HepG2 (cell line): Measurements from ENCODE around the gene GALNTL6. TPM values are rescaled to one million over a fixed set of nuclear protein-coding genes. Genes with fewer than 3 reads are reported as not detected.

Source experiments
- ATAC-seq: fragments of 200-7000 bp; cut with Tn5 transposase; 3 replicates; pipeline ENCODE4 v1.9.1; 2020; ENCODE audit warnings: mild to moderate bottlenecking, moderate library complexity
- BruUV-seq: library from RNA; stranded (reverse); fragments of 400-500 nt; replicated peaks from 2 replicates; lab custom pipeline; 2021; lab: Mats Ljungman, UMichigan
- CTCF ChIA-PET: fragments of 300-600 bp; formaldehyde crosslinking; extraction: SDS; loops from one replicate; lab custom pipeline; 2021; ENCODE audit warnings: low total read pairs, inconsistent platforms, low intra/inter-chr PET ratio; lab: Yijun Ruan, JAX
- POLR2A ChIA-PET: fragments of 350-600 bp; sonication (Branson Sonifier 250); formaldehyde crosslinking; loops from one replicate; lab custom pipeline; 2020; ENCODE audit warnings: antibody characterized with exemption, inconsistent platforms; lab: Yijun Ruan, JAX
- DNase-seq: peaks from one replicate; pipeline ENCODE4 v3.0.0-alpha.2; 2015; ENCODE audit warnings: low spot score
- FAIRE-seq: peaks from 3 replicates; lab custom pipeline; 2011; peaks lifted over from hg19 to GRCh38; lab: Jason Lieb, UNC
- H2AFZ ChIP-seq: one replicate; pipeline ENCODE4 v1.6.1; 2011; ENCODE audit warnings: low read length, inconsistent platforms
- H3K27ac ChIP-seq: fragments of 300-600 bp; 3 replicates; pipeline ENCODE4 v1.8.0; 2011; ENCODE audit warnings: mixed run types, mild to moderate bottlenecking, mixed read lengths, low read length, inconsistent platforms; ENCODE audit not compliant: insufficient read depth; ENCODE audit errors: extremely low read length
- H3K27me3 ChIP-seq, 2 experiments: fragments of 200-600 bp in 1 of 2; 2 replicates in 1 of 2; 3 replicates in 1 of 2; pipeline versions ENCODE4 v1.6.0 to v1.8.0; 2011; ENCODE audit warnings: low read length in 2 of 2, mild to moderate bottlenecking in 2 of 2, moderate library complexity in 2 of 2, inconsistent platforms in 1 of 2; ENCODE audit not compliant: insufficient read depth in 2 of 2, control insufficient read depth in 1 of 2
- H3K36me3 ChIP-seq, 2 experiments: fragments of 200-600 bp in 1 of 2; replicated peaks in 1 of 2; 2 replicates in 1 of 2; 3 replicates in 1 of 2; pipeline versions ENCODE4 v1.5.1 to v1.8.0; 2011; ENCODE audit warnings: low read length in 2 of 2, inconsistent platforms in 1 of 2; ENCODE audit not compliant: insufficient read depth in 2 of 2, control insufficient read depth in 1 of 2
- H3K4me1 ChIP-seq: 2 replicates; pipeline ENCODE4 v1.5.1; 2012; ENCODE audit warnings: low read length, inconsistent platforms; ENCODE audit not compliant: insufficient read depth
- H3K4me2 ChIP-seq: 2 replicates; pipeline ENCODE4 v1.6.0; 2011; ENCODE audit warnings: low read depth, low read length, inconsistent platforms
- H3K4me3 ChIP-seq, 3 experiments: fragments of 200-600 bp in 1 of 3; sonication (generic), shearing (Covaris generic) in 1 of 3; replicated peaks in 1 of 3; 2 replicates each; pipeline ENCODE4 v1.5.1; 2011 to 2016; ENCODE audit warnings: low read length in 3 of 3, inconsistent platforms in 2 of 3, low read depth in 2 of 3, mild to moderate bottlenecking in 2 of 3, control low read depth in 1 of 3, mixed read lengths in 1 of 3; ENCODE audit not compliant: insufficient read depth in 1 of 3
- H3K79me2 ChIP-seq: one replicate; pipeline ENCODE4 v1.6.1; 2011; ENCODE audit warnings: low read length, inconsistent platforms; ENCODE audit not compliant: insufficient read depth
- H3K9ac ChIP-seq: 2 replicates; pipeline ENCODE4 v1.6.0; 2011; ENCODE audit warnings: mild to moderate bottlenecking, low read depth, low read length, inconsistent platforms; ENCODE audit not compliant: insufficient read depth
- H3K9me3 ChIP-seq: 2 replicates; pipeline ENCODE4 v1.5.1; 2012; ENCODE audit warnings: mild to moderate bottlenecking, low read length
- H4K20me1 ChIP-seq: 2 replicates; pipeline ENCODE4 v1.6.0; 2011; ENCODE audit warnings: inconsistent platforms, mild to moderate bottlenecking, low read length, moderate library complexity; ENCODE audit not compliant: insufficient read depth
- ASH2L ChIP-seq: fragments of 300-600, 200-600 bp; sonication (generic); IDR thresholded peaks from 2 replicates; pipeline ENCODE4 v1.7.0; 2017; ENCODE audit warnings: low read depth, mild to moderate bottlenecking, moderate library complexity, mixed read lengths, low read length; ENCODE audit not compliant: insufficient read length
- XBP1 ChIP-seq: sonication (generic); formaldehyde crosslinking; IDR thresholded peaks from 2 replicates; pipeline ENCODE4 v1.5.0; 2020; ENCODE audit warnings: missing genetic modification reagents
- ZFP36L1 ChIP-seq: sonication (generic); formaldehyde crosslinking; IDR thresholded peaks from 2 replicates; pipeline ENCODE4 v1.8.0; 2022; ENCODE audit warnings: mild to moderate bottlenecking, missing genetic modification reagents, moderate library complexity
- ZNF484 ChIP-seq: sonication (generic); formaldehyde crosslinking; IDR thresholded peaks from 2 replicates; pipeline ENCODE4 v1.5.1; 2020; ENCODE audit warnings: mild to moderate bottlenecking, low read depth, missing genetic modification reagents, borderline replicate concordance
- ZNF496 ChIP-seq: sonication (generic); formaldehyde crosslinking; IDR thresholded peaks from 2 replicates; pipeline ENCODE4 v1.8.1; 2023; ENCODE audit warnings: mild to moderate bottlenecking, moderate library complexity, missing genetic modification reagents; ENCODE audit not compliant: insufficient replicate concordance
- ZNF615 ChIP-seq: sonication (generic); formaldehyde crosslinking; IDR thresholded peaks from 2 replicates; pipeline ENCODE4 v1.5.0; 2020; ENCODE audit warnings: mild to moderate bottlenecking, missing genetic modification reagents, borderline replicate concordance
- WGBS: methylation state at CpG from one replicate; pipeline ENCODE4 v1.1.6; 2017; ENCODE audit warnings: low lambda C conversion rate; 5-methylcytosine and 5-hydroxymethylcytosine counted together
- in situ Hi-C: cut with HindIII; loops from 2 replicates; pipeline ENCODE4 v1.10.0; 2017; ENCODE audit warnings: low pct_unique_long_range_greater_than_20kb; ENCODE audit not compliant: extremely low pct_ligation_motif_present
- intact Hi-C: fragments of 100-400 bp; cut with micrococcal nuclease; formaldehyde crosslinking; loops from one replicate; pipeline ENCODE4 v1.10.0; 2022; ENCODE audit not compliant: unreplicated experiment
- polyA plus RNA-seq, 8 experiments: library from polyadenylated mRNA; depleted of rRNA in 3 of 8; stranded (reverse) in 7 of 8; unstranded in 1 of 8; fragments of >200 nt; fragmentation: Illumina TruSeq in 4 of 8; extraction: Trizol in 4 of 8; gene quantifications; 2 replicates each; pipeline versions ENCODE4 v1.2.1 to v1.2.3, GENCODE V29; 2011 to 2016; ENCODE audit warnings: low read depth in 4 of 8, missing spikeins in 1 of 8, mixed read lengths in 1 of 8; ENCODE audit not compliant: insufficient read depth in 1 of 8
- total RNA-seq, 5 experiments: library from RNA; depleted of rRNA; stranded (reverse); fragments of >200 nt; fragmentation: Illumina TruSeq; extraction: Trizol; gene quantifications; 2 replicates each; pipeline ENCODE4 v1.2.3, GENCODE V29; 2016; ENCODE audit warnings: low read depth in 1 of 5
- TF ChIP-seq, protein P1 (sequence below): sonication (generic); formaldehyde crosslinking; IDR thresholded peaks from 2 replicates; pipeline ENCODE4 v1.4.0; 2020; ENCODE audit warnings: missing genetic modification reagents
- TF ChIP-seq, protein P2 (sequence below): sonication (generic); formaldehyde crosslinking; IDR thresholded peaks from 2 replicates; pipeline ENCODE4 v1.4.0; 2020; ENCODE audit warnings: mild to moderate bottlenecking, missing genetic modification reagents

The GALNTL6 gene
- total and polyA plus RNA-seq, 2 of the 13 experiments (the other 11 are each of a cell fraction or from before 2014, with no cell fraction given): not detected

DNA sequence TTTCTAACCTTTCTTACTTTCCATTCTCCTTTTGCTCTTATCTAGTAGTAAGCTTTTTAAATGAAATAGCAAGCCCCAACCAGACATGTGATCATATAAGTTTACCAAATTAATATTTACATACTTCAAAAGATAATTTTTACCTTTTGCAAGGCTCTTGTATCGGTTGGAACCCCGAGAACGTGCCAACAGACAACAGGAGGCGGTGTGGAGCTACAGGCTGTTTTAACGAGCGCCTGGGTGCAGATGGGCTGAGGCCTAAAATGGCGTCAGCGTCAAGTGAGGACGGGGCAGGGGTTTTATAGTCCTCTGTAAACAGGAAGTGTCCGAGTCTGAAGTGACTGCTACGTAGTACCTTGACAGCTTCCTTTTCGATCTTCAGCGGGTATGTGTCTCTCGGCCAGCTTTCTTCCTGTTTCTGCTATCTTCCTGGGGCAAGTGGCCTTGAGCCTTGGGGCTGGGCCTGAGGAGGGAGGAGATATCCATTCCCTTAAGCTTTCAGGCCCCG, 342.7 kb downstream of the GALNTL6 start:
- no TSS peak for BruUV-seq
- no peak overlapping the region for H3K9ac ChIP-seq
- H3K9me3 ChIP-seq: no peaks in the 10 kb centered on the region
- no peaks in the 10 kb centered on the region for H3K27me3 ChIP-seq
- in situ Hi-C loops (no loop called here), intact Hi-C loops (no loop called here)
- no peak for FAIRE-seq
- no peak for ATAC-seq
- H3K27ac ChIP-seq: no peak overlapping the region
- no peak overlapping the region for H3K4me3 ChIP-seq
- ChIA-PET POLR2A (no interaction called here), CTCF (no interaction called here)
- H3K4me1 ChIP-seq: no peaks in the 10 kb centered on the region
- WGBS: 40% methylated on average over 15 of the region's 15 CpGs
- H2AFZ ChIP-seq: no peak overlapping the region
- TF ChIP-seq ASH2L: no peak
- TF ChIP-seq XBP1 (CRISPR knock-in tag): no peak
- TF ChIP-seq ZNF496: no peak
- TF ChIP-seq, protein P1, sequence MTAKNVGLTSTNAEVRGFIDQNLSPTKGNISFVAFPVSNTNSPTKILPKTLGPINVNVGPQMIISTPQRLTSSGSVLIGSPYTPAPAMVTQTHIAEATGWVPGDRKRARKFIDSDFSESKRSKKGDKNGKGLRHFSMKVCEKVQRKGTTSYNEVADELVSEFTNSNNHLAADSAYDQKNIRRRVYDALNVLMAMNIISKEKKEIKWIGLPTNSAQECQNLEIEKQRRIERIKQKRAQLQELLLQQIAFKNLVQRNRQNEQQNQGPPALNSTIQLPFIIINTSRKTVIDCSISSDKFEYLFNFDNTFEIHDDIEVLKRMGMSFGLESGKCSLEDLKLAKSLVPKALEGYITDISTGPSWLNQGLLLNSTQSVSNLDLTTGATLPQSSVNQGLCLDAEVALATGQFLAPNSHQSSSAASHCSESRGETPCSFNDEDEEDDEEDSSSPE (CRISPR knock-in tag): no peak
- no peak for TF ChIP-seq ZNF615 (CRISPR knock-in tag)
- TF ChIP-seq ZNF484 (CRISPR knock-in tag): no peak
- TF ChIP-seq ZFP36L1 (CRISPR knock-in tag): no peak
- TF ChIP-seq, protein P2, sequence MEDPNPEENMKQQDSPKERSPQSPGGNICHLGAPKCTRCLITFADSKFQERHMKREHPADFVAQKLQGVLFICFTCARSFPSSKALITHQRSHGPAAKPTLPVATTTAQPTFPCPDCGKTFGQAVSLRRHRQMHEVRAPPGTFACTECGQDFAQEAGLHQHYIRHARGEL: no peak
- H3K36me3 ChIP-seq: no peaks in the 10 kb centered on the region
- H3K79me2 ChIP-seq: no peaks in the 10 kb centered on the region
- no peak overlapping the region for H3K4me2 ChIP-seq
- DNase-seq: no peak
- H4K20me1 ChIP-seq: no peaks in the 10 kb centered on the region
